ENCODE measurements around the gene HERC2.
"Not testable (repeated sequence)": the region's sequence is repeated elsewhere in the genome, so short reads cannot be mapped to it uniquely, and the experiment has no call there.

The HERC2 gene

DNA sequence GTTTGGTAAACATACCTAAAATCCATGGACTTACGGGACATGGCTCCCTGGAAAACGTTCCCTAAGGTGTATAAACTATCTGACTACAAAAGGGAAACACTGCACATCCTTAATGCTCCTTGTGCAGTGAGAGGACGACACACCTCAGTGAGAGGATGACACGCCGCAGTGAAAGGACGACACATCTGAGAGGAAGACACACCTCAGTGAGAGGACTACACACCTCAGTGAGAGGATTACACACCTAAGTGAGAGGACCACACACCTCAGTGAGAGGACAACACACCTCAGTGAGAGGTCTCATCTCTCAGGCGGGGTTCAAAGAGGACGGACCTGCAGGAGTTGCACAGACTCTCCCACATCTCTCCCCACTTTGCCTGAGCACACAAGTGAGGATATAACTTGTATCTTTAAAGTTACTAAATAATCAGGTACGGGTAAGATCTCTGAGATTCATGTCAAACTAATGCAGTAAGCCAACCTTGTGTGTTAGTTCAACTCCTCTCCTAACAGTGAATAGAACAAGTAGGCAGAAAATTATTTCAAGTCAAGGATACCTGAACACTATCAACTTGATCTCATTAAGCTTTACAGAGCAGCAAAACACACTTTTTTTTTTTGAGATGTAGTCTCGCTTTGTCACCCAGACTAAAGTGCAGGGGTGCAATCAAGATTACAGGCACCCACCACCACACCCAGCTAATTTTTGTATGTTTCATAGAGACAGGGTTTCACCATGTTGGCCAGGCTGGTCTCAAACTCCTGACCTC lies 32.1 kb downstream of the HERC2 start:
- ChIA-PET POLR2A (ENCODE audit: low non-redundant PET) (no interaction called here), CTCF (no interaction called here)
- TF ChIP-seq, protein P1, sequence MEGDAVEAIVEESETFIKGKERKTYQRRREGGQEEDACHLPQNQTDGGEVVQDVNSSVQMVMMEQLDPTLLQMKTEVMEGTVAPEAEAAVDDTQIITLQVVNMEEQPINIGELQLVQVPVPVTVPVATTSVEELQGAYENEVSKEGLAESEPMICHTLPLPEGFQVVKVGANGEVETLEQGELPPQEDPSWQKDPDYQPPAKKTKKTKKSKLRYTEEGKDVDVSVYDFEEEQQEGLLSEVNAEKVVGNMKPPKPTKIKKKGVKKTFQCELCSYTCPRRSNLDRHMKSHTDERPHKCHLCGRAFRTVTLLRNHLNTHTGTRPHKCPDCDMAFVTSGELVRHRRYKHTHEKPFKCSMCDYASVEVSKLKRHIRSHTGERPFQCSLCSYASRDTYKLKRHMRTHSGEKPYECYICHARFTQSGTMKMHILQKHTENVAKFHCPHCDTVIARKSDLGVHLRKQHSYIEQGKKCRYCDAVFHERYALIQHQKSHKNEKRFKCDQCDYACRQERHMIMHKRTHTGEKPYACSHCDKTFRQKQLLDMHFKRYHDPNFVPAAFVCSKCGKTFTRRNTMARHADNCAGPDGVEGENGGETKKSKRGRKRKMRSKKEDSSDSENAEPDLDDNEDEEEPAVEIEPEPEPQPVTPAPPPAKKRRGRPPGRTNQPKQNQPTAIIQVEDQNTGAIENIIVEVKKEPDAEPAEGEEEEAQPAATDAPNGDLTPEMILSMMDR (conservative IDR thresholded peaks at IDR 0.05; ENCODE audit: low read depth): no peak
- no peak overlapping the region for H3K27ac ChIP-seq
- no peak for DNase-seq (ENCODE audit: low spot score)

DNA sequence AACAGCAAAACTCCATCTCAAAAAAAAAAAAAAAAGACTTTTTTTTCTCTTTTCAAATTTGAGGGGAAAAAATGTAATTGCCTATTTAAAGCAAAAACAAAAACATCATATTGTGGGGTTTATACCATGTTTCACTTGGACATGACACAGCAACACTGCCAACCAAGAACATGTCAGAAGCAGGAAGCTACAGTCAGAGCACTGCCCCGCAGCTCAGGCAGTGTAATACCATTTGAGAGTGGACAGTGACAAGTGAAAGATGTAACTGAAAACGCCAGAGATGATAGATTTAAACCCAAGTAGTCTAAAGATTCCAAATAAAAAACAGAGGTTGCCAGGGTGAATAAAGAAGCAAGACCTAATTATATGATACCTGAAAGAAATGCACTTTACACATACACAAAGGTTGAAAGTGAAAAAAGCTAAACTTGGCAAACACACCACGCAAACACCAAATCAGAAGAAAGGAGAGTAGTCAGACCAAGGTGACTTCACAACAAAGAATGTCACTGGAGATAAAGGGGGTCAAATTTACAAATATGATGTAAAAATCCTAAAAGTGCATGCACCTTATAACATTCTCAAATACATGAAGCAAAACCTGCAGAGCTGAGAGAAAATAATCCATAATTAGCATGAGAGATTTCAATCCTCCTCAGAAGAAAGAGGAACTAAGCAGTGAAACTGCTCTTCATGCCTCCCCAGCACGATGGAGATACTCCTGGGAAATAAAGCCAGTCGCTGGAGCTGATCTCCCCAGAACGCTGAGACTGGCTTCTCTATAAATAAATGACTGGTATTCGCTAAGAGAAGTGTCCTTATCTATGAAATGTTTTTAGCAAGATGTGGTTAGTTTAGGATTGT lies 32.9 kb downstream of the HERC2 start:
- POLR2A ChIA-PET (ENCODE audit: low non-redundant PET); DNase-seq (ENCODE audit: low spot score); H3K27ac ChIP-seq; CTCF ChIA-PET: not testable (repeated sequence)

DNA sequence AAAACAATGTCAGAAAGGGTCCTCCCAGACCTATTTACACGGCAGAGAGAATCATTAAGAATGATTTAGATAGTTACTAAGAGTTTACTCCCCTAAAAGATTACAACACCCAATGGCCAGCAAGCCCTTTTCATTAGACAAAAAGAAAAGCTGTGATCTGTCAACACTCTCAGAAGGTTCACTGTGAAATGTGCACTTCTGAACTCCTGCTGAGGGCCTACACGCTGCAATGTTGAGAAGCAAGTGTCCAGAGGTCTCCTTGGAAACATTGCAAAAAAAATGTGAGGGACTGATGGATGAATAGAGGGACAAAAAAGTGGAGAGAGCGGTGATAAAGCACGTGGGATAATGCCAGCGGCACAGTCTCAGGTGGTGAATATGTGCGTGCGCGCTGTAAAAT lies 35.3 kb downstream of the HERC2 start:
- DNase-seq (ENCODE audit: low spot score); CTCF ChIA-PET; POLR2A ChIA-PET (ENCODE audit: low non-redundant PET); H3K27ac ChIP-seq: not testable (repeated sequence)

DNA sequence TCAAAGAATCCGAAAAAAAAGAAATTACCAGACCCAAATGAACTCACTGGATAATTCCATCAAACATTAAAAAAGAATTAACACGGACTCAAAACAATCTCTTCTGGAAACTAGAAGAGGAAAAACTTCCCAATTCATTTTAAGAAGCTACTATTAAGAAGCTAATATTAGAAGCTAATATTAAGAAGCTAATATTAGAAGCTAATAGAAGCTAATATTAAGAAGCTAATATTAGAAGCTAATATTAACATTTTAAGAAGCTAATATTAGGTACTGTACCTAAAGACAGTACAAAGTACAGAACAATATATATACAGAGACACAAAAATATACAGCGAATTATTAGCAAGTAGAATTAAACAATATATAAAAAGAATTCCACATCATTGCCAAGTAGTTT lies 35.9 kb downstream of the HERC2 start:
- ChIA-PET CTCF (interaction anchor here (0.6 kb wide), 1 partner anchor 133 kb away, joined by 4 read pairs; no protein-coding TSS in a partner anchor), POLR2A (ENCODE audit: low non-redundant PET) (no interaction called here)
- DNase-seq (ENCODE audit: low spot score): no peak
- no peak overlapping the region for H3K27ac ChIP-seq
- TF ChIP-seq, protein P1 (conservative IDR thresholded peaks at IDR 0.05; ENCODE audit: low read depth): no peak

DNA sequence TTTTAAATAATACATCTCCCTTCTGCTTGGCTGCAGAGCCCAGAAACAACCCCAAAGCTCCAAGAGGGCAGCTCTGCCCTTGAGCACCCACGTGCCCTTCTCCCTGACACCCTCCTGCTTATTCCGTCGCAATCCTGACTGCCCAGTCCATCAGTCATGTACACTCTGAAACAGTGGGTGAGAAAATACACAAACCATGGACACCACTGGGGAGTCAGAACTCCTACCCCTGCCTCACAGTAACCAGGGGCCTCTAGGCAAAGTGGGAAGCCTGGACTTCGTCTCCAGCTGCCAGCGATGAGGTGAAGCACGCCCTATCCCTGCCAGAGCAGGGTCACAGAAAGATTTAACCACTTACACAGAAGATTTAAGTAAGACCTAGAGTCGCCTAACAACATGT lies 40.1 kb downstream of the HERC2 start:
- CTCF ChIA-PET: no interaction called here
- no peak overlapping the region for H3K27ac ChIP-seq
- POLR2A ChIA-PET (ENCODE audit: low non-redundant PET): no interaction called here
- TF ChIP-seq, protein P1 (conservative IDR thresholded peaks at IDR 0.05; ENCODE audit: low read depth): no peak
- no peak for DNase-seq (ENCODE audit: low spot score)

DNA sequence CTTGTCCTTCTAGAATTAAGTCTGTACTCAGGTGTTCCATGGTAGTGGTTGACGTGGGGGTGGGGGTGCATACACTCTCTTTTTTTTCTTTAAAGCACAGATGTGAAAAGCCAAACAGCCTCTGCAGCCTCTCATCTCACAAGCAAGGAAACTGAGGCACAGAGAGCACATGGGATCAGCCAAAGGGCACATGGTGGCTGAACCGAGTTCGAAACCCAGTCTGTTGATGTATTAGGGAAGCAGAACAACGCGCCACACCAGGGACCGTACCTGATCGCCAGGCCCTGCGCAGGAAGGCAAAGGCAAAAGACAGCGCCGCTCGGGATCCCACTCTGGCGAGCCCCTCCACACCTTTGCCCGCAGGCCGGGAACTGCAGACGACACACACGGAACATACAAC lies 47.3 kb downstream of the HERC2 start:
- H3K27ac ChIP-seq: no peak overlapping the region
- CTCF ChIA-PET: no interaction called here
- TF ChIP-seq, protein P1 (conservative IDR thresholded peaks at IDR 0.05; ENCODE audit: low read depth): no peak
- POLR2A ChIA-PET (ENCODE audit: low non-redundant PET): no interaction called here
- DNase-seq (ENCODE audit: low spot score): no peak

DNA sequence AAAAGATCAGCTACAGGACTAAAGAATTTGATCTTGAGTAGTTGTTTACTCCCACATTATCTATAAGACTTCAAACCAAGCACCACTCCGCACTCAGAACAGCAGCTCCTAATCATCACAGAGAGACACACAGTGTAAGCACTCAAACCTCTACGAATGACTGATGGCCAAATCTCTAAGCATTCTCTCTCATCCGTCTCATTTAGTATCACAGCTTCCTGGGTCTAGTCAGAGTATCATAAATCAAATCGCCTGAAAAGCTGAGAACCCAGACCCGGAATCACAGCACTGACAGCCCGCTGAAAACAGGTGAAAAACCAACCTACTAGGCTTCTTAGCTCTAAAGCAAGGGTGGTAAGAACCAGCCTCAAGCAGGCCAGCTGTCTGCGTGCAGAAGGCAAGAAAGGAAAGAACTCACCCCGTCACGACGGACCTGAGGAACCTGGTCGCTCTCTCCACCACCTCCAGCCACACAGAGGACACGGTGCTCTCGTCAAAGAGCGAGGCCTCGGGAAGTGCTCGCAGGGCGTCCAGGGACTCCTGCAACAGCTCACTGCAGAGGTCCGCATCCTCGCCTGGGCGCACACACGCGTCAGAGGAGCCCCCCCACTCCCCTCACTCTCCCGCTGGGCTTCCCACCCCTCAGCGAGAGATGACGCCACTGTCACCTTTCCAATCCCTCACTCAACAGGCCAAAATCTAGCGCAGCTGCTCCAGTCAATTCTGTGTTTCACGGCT lies 47.9 kb downstream of the HERC2 start:
- H3K27ac ChIP-seq: no peak overlapping the region
- ChIA-PET POLR2A (ENCODE audit: low non-redundant PET) (no interaction called here), CTCF (no interaction called here)
- DNase-seq (ENCODE audit: low spot score): no peak
- TF ChIP-seq, protein P1 (conservative IDR thresholded peaks at IDR 0.05; ENCODE audit: low read depth): no peak

Measured in RWPE1 (cell line).